Hepatocyte (in vitro differentiated cells): Measurements from ENCODE around the gene PI4KA.

Experiments used
- EZH2 ChIP-seq: fragments of 200-600 bp; sonication (generic); IDR thresholded peaks from 2 replicates; pipeline ENCODE4 v1.6.1; 2016; ENCODE audit warnings: antibody characterized with exemption, mild to moderate bottlenecking, borderline replicate concordance
- TF ChIP-seq, protein P1 (sequence below): fragments of 200-600 bp; sonication (generic); IDR thresholded peaks from 2 replicates; pipeline ENCODE4 v1.5.1; 2016; ENCODE audit warnings: antibody characterized with exemption, mild to moderate bottlenecking; ENCODE audit not compliant: poor library complexity

- no peak for TF ChIP-seq EZH2
- TF ChIP-seq, protein P1, sequence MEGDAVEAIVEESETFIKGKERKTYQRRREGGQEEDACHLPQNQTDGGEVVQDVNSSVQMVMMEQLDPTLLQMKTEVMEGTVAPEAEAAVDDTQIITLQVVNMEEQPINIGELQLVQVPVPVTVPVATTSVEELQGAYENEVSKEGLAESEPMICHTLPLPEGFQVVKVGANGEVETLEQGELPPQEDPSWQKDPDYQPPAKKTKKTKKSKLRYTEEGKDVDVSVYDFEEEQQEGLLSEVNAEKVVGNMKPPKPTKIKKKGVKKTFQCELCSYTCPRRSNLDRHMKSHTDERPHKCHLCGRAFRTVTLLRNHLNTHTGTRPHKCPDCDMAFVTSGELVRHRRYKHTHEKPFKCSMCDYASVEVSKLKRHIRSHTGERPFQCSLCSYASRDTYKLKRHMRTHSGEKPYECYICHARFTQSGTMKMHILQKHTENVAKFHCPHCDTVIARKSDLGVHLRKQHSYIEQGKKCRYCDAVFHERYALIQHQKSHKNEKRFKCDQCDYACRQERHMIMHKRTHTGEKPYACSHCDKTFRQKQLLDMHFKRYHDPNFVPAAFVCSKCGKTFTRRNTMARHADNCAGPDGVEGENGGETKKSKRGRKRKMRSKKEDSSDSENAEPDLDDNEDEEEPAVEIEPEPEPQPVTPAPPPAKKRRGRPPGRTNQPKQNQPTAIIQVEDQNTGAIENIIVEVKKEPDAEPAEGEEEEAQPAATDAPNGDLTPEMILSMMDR: no peak
Measured at GRCh38 chr22:20798974-20799373, 59.6 kb downstream of the PI4KA start.
